OCI-LY7 (cell line): ENCODE results near the gene DGKG.

Experiments
- EZH2phosphoT487 ChIP-seq: fragments of 200-600 bp; sonication (generic); IDR thresholded peaks from 2 replicates; pipeline ENCODE4 v1.6.1; 2018; ENCODE audit warnings: low read depth, borderline replicate concordance, mild to moderate bottlenecking, mixed run types, antibody characterized with exemption, low read length, moderate library complexity, mixed read lengths
- TF ChIP-seq, protein P1 (sequence below): fragments of 200-600 bp; sonication (generic); conservative IDR thresholded peaks from 2 replicates; pipeline ENCODE4 v1.5.1; 2014; ENCODE audit warnings: mild to moderate bottlenecking, antibody characterized with exemption, low read length, moderate library complexity, mixed read lengths

DNA sequence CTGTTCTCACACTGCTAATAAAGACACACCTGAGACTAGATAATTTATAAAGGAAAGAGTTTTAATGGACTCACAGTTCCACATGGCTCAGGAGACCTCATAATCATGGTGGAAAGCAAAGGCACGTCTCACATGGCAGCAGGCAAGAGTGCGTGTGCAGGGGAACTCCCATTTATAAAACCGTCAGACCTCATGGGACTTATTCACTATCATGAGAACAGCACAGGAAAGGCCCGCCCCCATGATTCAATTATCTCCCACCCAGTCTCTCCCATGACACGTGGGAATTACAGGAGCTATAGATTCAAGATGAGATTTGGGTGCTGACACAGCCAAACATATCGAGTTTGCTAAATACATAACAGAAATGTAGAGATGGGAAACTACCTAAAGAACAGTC is 39.5 kb upstream of the DGKG start:
- TF ChIP-seq, protein P1, sequence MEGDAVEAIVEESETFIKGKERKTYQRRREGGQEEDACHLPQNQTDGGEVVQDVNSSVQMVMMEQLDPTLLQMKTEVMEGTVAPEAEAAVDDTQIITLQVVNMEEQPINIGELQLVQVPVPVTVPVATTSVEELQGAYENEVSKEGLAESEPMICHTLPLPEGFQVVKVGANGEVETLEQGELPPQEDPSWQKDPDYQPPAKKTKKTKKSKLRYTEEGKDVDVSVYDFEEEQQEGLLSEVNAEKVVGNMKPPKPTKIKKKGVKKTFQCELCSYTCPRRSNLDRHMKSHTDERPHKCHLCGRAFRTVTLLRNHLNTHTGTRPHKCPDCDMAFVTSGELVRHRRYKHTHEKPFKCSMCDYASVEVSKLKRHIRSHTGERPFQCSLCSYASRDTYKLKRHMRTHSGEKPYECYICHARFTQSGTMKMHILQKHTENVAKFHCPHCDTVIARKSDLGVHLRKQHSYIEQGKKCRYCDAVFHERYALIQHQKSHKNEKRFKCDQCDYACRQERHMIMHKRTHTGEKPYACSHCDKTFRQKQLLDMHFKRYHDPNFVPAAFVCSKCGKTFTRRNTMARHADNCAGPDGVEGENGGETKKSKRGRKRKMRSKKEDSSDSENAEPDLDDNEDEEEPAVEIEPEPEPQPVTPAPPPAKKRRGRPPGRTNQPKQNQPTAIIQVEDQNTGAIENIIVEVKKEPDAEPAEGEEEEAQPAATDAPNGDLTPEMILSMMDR = no peak
- TF ChIP-seq EZH2phosphoT487 = no peak
